ENCODE measurements around the gene SH3D21. TPM values are rescaled to one million over a fixed set of nuclear protein-coding genes. Genes with fewer than 3 reads are reported as not detected.

The SH3D21 gene
- total RNA-seq, 3 donors from 2014 or later: 12.3 to 18.0 (median 14.2) TPM

DNA sequence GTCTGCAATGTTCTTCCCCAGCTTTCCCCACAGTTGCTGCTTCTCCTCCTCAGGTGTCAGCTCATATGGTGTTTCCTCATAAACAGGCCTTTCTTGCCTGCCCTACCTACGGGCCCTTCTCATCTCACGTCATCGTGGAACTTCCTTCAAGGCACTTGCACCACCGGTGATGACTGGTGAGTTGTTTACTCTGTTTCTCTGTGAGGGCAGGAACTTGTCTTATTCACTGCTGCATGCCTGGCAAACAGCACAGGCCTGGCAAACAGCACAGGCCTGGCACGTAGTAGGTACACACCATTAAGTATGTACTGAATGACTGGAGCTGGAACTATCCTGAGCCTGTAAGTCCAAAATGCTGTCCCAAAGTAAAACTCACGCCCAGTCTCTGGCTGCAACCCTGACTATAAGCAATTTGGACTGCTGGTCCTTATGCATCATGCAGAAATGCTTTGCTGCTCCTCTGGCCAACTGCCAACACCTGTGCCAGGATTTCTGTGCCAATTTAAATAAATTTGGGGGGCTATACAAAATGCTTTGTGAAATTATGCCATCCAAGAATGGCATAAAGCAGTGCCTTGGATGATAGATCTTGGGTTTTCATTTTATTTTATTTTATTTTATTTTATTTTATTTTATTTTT is 53.9 kb downstream of the SH3D21 start:
- intact Hi-C loops (cut with DNase I, micrococcal nuclease): no loop called here
- DNase-seq: no peak
- TF ChIP-seq, protein P1, sequence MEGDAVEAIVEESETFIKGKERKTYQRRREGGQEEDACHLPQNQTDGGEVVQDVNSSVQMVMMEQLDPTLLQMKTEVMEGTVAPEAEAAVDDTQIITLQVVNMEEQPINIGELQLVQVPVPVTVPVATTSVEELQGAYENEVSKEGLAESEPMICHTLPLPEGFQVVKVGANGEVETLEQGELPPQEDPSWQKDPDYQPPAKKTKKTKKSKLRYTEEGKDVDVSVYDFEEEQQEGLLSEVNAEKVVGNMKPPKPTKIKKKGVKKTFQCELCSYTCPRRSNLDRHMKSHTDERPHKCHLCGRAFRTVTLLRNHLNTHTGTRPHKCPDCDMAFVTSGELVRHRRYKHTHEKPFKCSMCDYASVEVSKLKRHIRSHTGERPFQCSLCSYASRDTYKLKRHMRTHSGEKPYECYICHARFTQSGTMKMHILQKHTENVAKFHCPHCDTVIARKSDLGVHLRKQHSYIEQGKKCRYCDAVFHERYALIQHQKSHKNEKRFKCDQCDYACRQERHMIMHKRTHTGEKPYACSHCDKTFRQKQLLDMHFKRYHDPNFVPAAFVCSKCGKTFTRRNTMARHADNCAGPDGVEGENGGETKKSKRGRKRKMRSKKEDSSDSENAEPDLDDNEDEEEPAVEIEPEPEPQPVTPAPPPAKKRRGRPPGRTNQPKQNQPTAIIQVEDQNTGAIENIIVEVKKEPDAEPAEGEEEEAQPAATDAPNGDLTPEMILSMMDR (IDR thresholded peaks at IDR 0.05): no peak
- Histone ChIP-seq H3K4me1 (ENCODE audit: low read depth) (no peaks in the 10 kb centered on the region), H3K4me3 (no peak overlapping the region), H3K36me3 (ENCODE audit: low read depth) (no peaks in the 10 kb centered on the region), H3K9me3 (no peaks in the 10 kb centered on the region)
- ATAC-seq: peak; percentile 80

DNA sequence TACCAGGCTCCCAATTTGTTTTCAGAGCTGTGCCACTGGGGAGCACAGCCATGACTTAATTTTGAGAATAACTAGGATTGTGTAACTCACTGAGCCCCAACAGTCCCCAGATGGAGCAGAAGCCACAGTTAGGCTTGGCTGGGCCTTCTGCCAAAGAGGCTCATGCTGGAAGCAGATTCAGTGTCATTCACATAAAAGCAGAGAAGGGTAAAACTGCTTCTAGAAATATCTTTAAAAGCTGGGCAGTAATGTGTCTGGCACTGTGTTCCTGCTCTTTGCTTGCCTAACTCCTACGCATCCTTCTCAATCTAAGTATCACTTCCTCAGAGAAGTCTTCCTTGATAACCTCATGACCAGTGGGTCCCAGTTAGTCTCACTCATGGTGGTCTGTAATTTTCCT is 59.2 kb downstream of the SH3D21 start:
- Histone ChIP-seq H3K9me3 (no peaks in the 10 kb centered on the region), H3K36me3 (ENCODE audit: low read depth) (no peaks in the 10 kb centered on the region), H3K4me3 (no peak overlapping the region), H3K4me1 (ENCODE audit: low read depth) (peaks cover 28% of the 10 kb centered on the region)
- DNase-seq (no peak), ATAC-seq (no peak)
- TF ChIP-seq, protein P1 (IDR thresholded peaks at IDR 0.05): no peak
- intact Hi-C loops (cut with DNase I, micrococcal nuclease): no loop called here

DNA sequence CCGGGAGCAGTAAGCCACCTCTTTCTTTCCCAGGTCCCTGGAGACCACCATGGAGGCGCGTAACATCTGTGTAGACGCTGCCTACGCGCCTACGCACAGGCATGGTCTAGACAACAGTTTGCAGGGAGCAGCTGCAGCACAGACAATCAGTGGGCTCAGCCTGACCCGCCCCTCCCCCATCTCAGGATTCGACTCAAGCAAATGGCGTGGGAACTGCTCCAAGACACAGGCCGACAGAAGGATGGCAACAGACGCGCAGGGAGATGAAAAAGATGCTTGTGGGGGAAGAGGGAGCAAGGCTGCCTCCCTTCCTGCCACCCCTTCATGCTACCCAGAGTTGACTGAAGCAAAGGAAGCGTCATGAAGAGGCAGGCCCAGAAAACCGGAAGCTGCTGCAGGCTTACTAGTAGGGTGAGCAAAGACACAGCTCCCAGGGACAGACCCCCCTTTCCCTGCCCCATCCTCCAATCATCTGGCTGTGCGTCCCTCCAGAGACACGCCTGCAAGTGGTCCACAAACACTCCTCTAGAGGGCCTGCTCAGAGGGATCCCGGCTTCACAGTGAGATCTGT is 60.0 kb downstream of the SH3D21 start:
- intact Hi-C loops (cut with DNase I, micrococcal nuclease): no loop called here
- Histone ChIP-seq H3K9me3 (no peaks in the 10 kb centered on the region), H3K36me3 (ENCODE audit: low read depth) (no peaks in the 10 kb centered on the region), H3K4me1 (ENCODE audit: low read depth) (peaks cover 28% of the 10 kb centered on the region), H3K4me3 (no peak overlapping the region)
- ATAC-seq: peak; percentile 31
- TF ChIP-seq, protein P1 (IDR thresholded peaks at IDR 0.05): no peak
- no peak for DNase-seq

DNA sequence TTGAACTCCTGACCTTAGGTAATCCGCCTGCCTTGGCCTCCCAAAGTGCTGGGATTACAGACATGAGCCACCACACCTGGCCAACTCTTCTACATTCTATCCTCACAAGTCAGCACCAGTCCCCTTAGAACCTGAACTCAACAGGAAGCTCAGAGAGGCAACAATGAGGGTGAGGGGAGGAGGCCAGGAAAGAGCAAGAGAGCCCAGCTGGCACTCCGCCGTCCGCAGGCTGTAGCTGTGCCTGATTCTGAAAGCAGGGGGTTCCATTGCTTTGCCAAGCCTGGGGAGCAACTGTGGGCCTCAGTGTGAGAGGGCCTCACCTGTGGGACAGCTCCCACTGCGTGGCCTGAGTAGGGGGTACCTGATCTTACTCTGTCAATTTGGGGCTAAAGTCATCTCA is 60.9 kb downstream of the SH3D21 start:
- Histone ChIP-seq H3K9me3 (no peaks in the 10 kb centered on the region), H3K36me3 (ENCODE audit: low read depth) (no peaks in the 10 kb centered on the region), H3K4me3 (no peak overlapping the region), H3K4me1 (ENCODE audit: low read depth) (peaks cover 28% of the 10 kb centered on the region)
- TF ChIP-seq, protein P1 (IDR thresholded peaks at IDR 0.05): no peak
- ATAC-seq (no peak), DNase-seq (no peak)
- intact Hi-C loops (cut with DNase I, micrococcal nuclease): no loop called here

DNA sequence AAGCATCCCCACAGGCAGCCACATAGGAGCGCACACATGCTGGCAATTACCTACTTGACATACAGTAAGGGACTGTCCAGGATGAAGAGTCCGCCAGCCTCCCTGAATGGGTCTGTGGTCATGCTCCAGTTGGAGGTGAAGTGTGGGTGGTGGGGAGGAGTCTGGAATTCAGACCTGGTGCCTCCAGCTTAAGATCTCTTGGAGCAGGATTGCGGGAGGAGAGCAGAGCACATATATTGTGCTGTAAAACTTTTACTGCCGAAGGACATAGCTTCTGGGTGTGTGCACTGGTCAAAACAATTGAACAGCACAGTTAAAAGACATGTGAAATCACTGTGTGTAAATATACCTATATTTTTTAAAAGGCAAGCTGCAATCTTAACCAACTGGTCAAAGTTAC is 61.6 kb downstream of the SH3D21 start:
- TF ChIP-seq, protein P1 (IDR thresholded peaks at IDR 0.05): no peak
- peaks cover 29% of the 10 kb centered on the region for H3K4me1 ChIP-seq (ENCODE audit: low read depth)
- H3K9me3 ChIP-seq: no peaks in the 10 kb centered on the region
- no peaks in the 10 kb centered on the region for H3K36me3 ChIP-seq (ENCODE audit: low read depth)
- intact Hi-C loops (cut with DNase I, micrococcal nuclease): no loop called here
- DNase-seq (peak in 1 of 3 donors; percentile 50), ATAC-seq (peak; percentile 80)
- H3K4me3 ChIP-seq: no peak overlapping the region
